SU-DHL-6 (cell line): ENCODE measurements around the gene RBMS3.

Source experiments
- H2AFZ ChIP-seq: fragments of 200-600 bp; sonication (generic); 2 replicates; pipeline ENCODE4 v1.6.1; 2014; ENCODE audit warnings: low read depth, mild to moderate bottlenecking, moderate library complexity, mixed read lengths, antibody characterized with exemption, low read length; ENCODE audit not compliant: severe bottlenecking
- H3F3A ChIP-seq: fragments of 200-600 bp; shearing (Covaris generic); 2 replicates; pipeline ENCODE4 v1.6.0; 2016; ENCODE audit warnings: antibody characterized with exemption, mild to moderate bottlenecking; ENCODE audit not compliant: insufficient read depth
- H3K27ac ChIP-seq: fragments of 200-600 bp; sonication (generic); 2 replicates; pipeline ENCODE4 v1.5.1; 2016; ENCODE audit warnings: low read depth, mild to moderate bottlenecking, low read length, moderate library complexity, mixed read lengths
- H3K27me3 ChIP-seq: fragments of 200-600 bp; sonication (generic), shearing (Covaris generic); 2 replicates; pipeline ENCODE4 v1.6.0; 2014; ENCODE audit warnings: mild to moderate bottlenecking, low read length
- H3K36me3 ChIP-seq: fragments of 200-600 bp; sonication (generic); 2 replicates; pipeline ENCODE4 v1.6.1; 2014; ENCODE audit warnings: mild to moderate bottlenecking, low read length, mixed read lengths
- H3K4me2 ChIP-seq: fragments of 300-600, 200-600 bp; shearing (Covaris generic), sonication (generic); 2 replicates; pipeline ENCODE4 v1.6.0; 2014; ENCODE audit warnings: low read length, low read depth, mild to moderate bottlenecking; ENCODE audit not compliant: poor library complexity, severe bottlenecking
- H3K4me3 ChIP-seq: fragments of 200-600 bp; sonication (generic); 2 replicates; pipeline ENCODE4 v1.5.1; 2014; ENCODE audit warnings: antibody characterized with exemption, low read length, mild to moderate bottlenecking, mixed read lengths; ENCODE audit not compliant: insufficient read depth, poor library complexity, severe bottlenecking
- H3K79me2 ChIP-seq: fragments of 200-600 bp; sonication (generic); 2 replicates; pipeline ENCODE4 v1.6.1; 2014; ENCODE audit warnings: mild to moderate bottlenecking, low read length, moderate library complexity; ENCODE audit not compliant: insufficient read depth
- H3K9ac ChIP-seq: fragments of 200-600 bp; sonication (generic); 2 replicates; pipeline ENCODE4 v1.7.0; 2014; ENCODE audit warnings: mild to moderate bottlenecking, low read length
- H3K9me2 ChIP-seq: fragments of 200-600 bp; sonication (generic); replicated peaks from 2 replicates; pipeline ENCODE4 v1.6.1; 2014; ENCODE audit warnings: low read length; ENCODE audit not compliant: insufficient read depth
- H3K9me3 ChIP-seq: fragments of 200-600 bp; sonication (generic); 2 replicates; pipeline ENCODE4 v1.6.1; 2014; ENCODE audit warnings: low read length, mixed read lengths; ENCODE audit not compliant: insufficient read depth
- H4K20me1 ChIP-seq: fragments of 200-600 bp; sonication (generic); 2 replicates; pipeline ENCODE4 v1.6.1; 2014; ENCODE audit warnings: low read depth, mild to moderate bottlenecking, antibody characterized with exemption, low read length, moderate library complexity, mixed read lengths
- CTCF ChIP-seq: fragments of 200-600 bp; sonication (generic); IDR thresholded peaks from one replicate; pipeline ENCODE4 v1.5.1; 2017; ENCODE audit warnings: antibody characterized with exemption, mild to moderate bottlenecking, low read length, moderate library complexity; ENCODE audit not compliant: insufficient read depth, poor library complexity, severe bottlenecking
- EZH2phosphoT487 ChIP-seq: fragments of 200-600 bp; sonication (generic), shearing (Covaris generic); conservative IDR thresholded peaks from 2 replicates; pipeline ENCODE4 v1.6.1; 2018; ENCODE audit warnings: mild to moderate bottlenecking, antibody characterized with exemption, low read length, moderate library complexity, mixed read lengths

RBMS3 gene

DNA sequence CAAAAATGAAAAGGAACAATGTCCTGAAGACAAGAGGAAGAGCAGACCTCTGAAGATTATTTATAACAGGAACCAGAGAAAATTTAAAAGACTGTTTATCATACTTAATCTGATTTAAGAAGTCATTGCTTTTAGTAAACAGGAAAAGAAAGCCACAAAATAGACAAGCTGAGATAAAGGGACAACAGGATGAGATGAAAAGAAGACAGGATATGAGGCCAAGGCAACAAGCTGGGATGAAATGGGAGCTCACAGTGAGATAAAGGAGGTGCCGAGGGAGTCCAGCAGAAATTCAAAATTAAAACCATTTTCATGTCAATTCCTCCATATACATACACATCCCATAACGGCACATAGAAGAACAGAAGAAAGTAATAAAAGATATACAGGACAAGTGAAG, 277.0 kb downstream of the RBMS3 start:
- no peak overlapping the region for H3K4me3 ChIP-seq

DNA sequence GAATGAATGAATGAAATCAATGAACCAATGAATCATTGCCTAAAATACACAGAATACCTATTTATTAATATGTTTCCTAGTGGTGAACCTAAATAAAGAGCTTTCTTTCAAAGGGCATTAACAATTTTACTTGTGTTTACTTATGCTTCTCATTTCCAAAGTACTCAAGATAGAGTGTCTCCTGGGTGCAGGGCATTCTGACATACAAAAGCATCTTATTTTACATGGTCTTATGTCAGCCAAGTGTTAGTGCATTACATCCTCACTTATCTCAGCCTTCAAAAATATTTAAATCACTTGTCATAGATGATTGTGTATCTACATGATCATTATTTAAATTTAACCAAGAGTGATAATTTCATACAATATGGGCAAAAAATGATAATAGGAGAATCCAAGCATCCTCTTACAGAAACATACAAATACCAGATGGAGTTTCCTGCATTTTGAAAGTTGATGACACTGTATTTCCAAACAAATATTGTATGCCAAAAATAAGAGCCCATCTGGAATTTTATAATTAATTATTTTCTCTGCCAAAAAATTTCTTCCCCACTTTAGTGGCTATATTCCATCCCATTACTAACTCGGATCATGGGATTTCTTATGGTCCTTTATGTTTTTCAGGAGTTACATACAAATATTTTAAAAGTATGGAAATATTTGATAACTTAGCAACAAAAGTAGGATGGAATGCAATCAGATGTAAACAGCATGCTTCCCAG, 279.0 kb downstream of the RBMS3 start:
- Histone ChIP-seq H3K9me3 (no peaks in the 10 kb centered on the region), H3K79me2 (no peaks in the 10 kb centered on the region), H3K36me3 (no peaks in the 10 kb centered on the region)

More for the DNA sequence above, 277.0 kb downstream of the RBMS3 start:
- TF ChIP-seq CTCF (no peak), EZH2phosphoT487 (no peak)
- Histone ChIP-seq H4K20me1 (no peaks in the 10 kb centered on the region), H3K9me2 (no peaks in the 10 kb centered on the region), H3K4me2 (no peak overlapping the region), H3K79me2 (no peaks in the 10 kb centered on the region), H3K36me3 (no peaks in the 10 kb centered on the region), H3K27ac (no peak overlapping the region), H2AFZ (no peak overlapping the region), H3K9me3 (no peaks in the 10 kb centered on the region), H3K27me3 (no peaks in the 10 kb centered on the region), H3K9ac (no peak overlapping the region), H3F3A (no peaks in the 10 kb centered on the region)

GRCh38 chr3:29561651-29562149, 280.8 kb downstream of the RBMS3 start:
- H4K20me1 ChIP-seq = no peaks in the 10 kb centered on the region
- H2AFZ ChIP-seq = no peak overlapping the region
- H3K79me2 ChIP-seq = no peaks in the 10 kb centered on the region
- H3K36me3 ChIP-seq = no peaks in the 10 kb centered on the region
- no peak overlapping the region for H3K9ac ChIP-seq
- no peak overlapping the region for H3K4me2 ChIP-seq
- H3K27me3 ChIP-seq = no peaks in the 10 kb centered on the region
- H3K9me2 ChIP-seq = no peaks in the 10 kb centered on the region
- no peaks in the 10 kb centered on the region for H3K9me3 ChIP-seq
- H3K4me3 ChIP-seq = no peak overlapping the region
- TF ChIP-seq CTCF (no peak), EZH2phosphoT487 (no peak)
- no peaks in the 10 kb centered on the region for H3F3A ChIP-seq
- no peak overlapping the region for H3K27ac ChIP-seq

More for the DNA sequence above, 279.0 kb downstream of the RBMS3 start:
- Histone ChIP-seq H3K4me2 (no peak overlapping the region), H2AFZ (no peak overlapping the region), H4K20me1 (no peaks in the 10 kb centered on the region), H3K27ac (no peak overlapping the region), H3K4me3 (no peak overlapping the region), H3K9ac (no peak overlapping the region), H3F3A (no peaks in the 10 kb centered on the region), H3K9me2 (no peaks in the 10 kb centered on the region), H3K27me3 (no peaks in the 10 kb centered on the region)
- TF ChIP-seq EZH2phosphoT487 (no peak), CTCF (no peak)
